Fibroblast of pulmonary artery (primary cell): ENCODE measurements around the gene M1AP.

Experiments used
- DNase-seq: peaks from one replicate; pipeline ENCODE4 v3.0.0-alpha.2; 2010; ENCODE audit warnings: low read depth
- H3K4me3 ChIP-seq: replicated peaks from 2 replicates; pipeline ENCODE4 v1.5.1; 2011; ENCODE audit warnings: low read depth, mild to moderate bottlenecking, control low read depth, low read length, moderate library complexity
- CTCF ChIP-seq: IDR thresholded peaks from 2 replicates; pipeline ENCODE4 v1.5.1; 2011; ENCODE audit warnings: mild to moderate bottlenecking, control low read depth, low read length, inconsistent platforms; ENCODE audit errors: missing control alignments

The M1AP gene

GRCh38 chr2:74655579-74655978 is 7.4 kb upstream of the M1AP start:
- TF ChIP-seq CTCF: no peak
- no peak for DNase-seq
- H3K4me3 ChIP-seq: no peak overlapping the region

- no peak for TF ChIP-seq CTCF
- peak within 1 kb of the TSS; percentile 65 for H3K4me3 ChIP-seq
Measured at GRCh38 chr2:74653985-74654882, 6.1 kb upstream of the M1AP start, which contains the start of gene SEMA4F. SEMA4F (plus strand) TSS chr2:74654247; CDS start chr2:74654377, 130 bp downstream.

GRCh38 chr2:74653589-74653984 is 5.5 kb upstream of the M1AP start:
- DNase-seq: no peak
- H3K4me3 ChIP-seq: peak overlapping the region; percentile 65
- no peak for TF ChIP-seq CTCF

More at GRCh38 chr2:74653985-74654882, 6.1 kb upstream of the M1AP start, which contains the start of gene SEMA4F:
- DNase-seq: peak; percentile 93

- no peak for TF ChIP-seq CTCF
- H3K4me3 ChIP-seq: no peak overlapping the region
- DNase-seq: no peak
Measured at GRCh38 chr2:74646834-74647482, 1.2 kb downstream of the M1AP start.

GRCh38 chr2:74646201-74646600 is 1.9 kb downstream of the M1AP start:
- TF ChIP-seq CTCF: no peak
- no peak for DNase-seq
- no peak overlapping the region for H3K4me3 ChIP-seq

- no peak for TF ChIP-seq CTCF
- no peak overlapping the region for H3K4me3 ChIP-seq
Measured at GRCh38 chr2:74645344-74645743, 2.8 kb downstream of the M1AP start.

GRCh38 chr2:74639550-74639949 is 8.6 kb downstream of the M1AP start:
- no peak for DNase-seq
- H3K4me3 ChIP-seq: no peak overlapping the region
- no peak for TF ChIP-seq CTCF

More at GRCh38 chr2:74645344-74645743, 2.8 kb downstream of the M1AP start:
- no peak for DNase-seq
